ENCODE results near the gene FOXE1. TPM values are rescaled to one million over a fixed set of nuclear protein-coding genes. Genes with fewer than 3 reads are reported as not detected.
A peak's percentile ranks its signal among the peaks of the same experiment; 100 is the strongest.

FOXE1 gene
- total RNA-seq, 2 experiments from 2014 or later = not detected

- DNase-seq = no peak
- no peak for ATAC-seq (ENCODE audit: poor library complexity)
- ChIA-PET CTCF (interaction anchor here (1.2 kb wide), 1 partner anchor 10 kb away, joined by 4 read pairs; no protein-coding TSS in a partner anchor), POLR2A (interaction anchor here (0.8 to 0.9 kb wide), 3 partner anchors 10 to 29 kb away, joined by 3 to 4 read pairs (median 3); no protein-coding TSS in a partner anchor)
- no peaks in the 10 kb centered on the region for H3K4me1 Mint-ChIP-seq (ENCODE audit: low read depth)
- Histone ChIP-seq H3K27ac (ENCODE audit: low read depth in 1 of 2, low read length in 2 of 2) (no peak overlapping the region), H3K4me3 (ENCODE audit: low read length) (no peak overlapping the region), H3K4me1 (ENCODE audit: insufficient read depth, low read length) (no peaks in the 10 kb centered on the region), H3K27me3 (ENCODE audit: control insufficient read depth in 1 of 2, insufficient read depth in 2 of 2, low read length in 2 of 2) (no peaks in the 10 kb centered on the region), H3K36me3 (ENCODE audit: insufficient read depth, low read length) (no peaks in the 10 kb centered on the region), H3K9me3 (ENCODE audit: control insufficient read depth in 1 of 2, insufficient read depth in 1 of 2, low read length in 2 of 2) (no peaks in the 10 kb centered on the region)
- intact Hi-C loops (cut with DNase I, micrococcal nuclease) = no loop called here
- no peaks in the 10 kb centered on the region for H3K36me3 Mint-ChIP-seq (ENCODE audit: low read depth)
- no peaks in the 10 kb centered on the region for H3K27me3 Mint-ChIP-seq
- H3K27ac Mint-ChIP-seq = no peak overlapping the region
- H3K4me3 Mint-ChIP-seq = no peak overlapping the region
- no peak for TF ChIP-seq CTCF (IDR thresholded peaks at IDR 0.05)
- H3K9me3 Mint-ChIP-seq = no peaks in the 10 kb centered on the region
Observed at GRCh38 chr9:97880336-97880735, 27.3 kb downstream of the FOXE1 start.

GRCh38 chr9:97889941-97890887, 37.2 kb downstream of the FOXE1 start:
- H3K9me3 Mint-ChIP-seq = peaks cover 5% of the 10 kb centered on the region
- Histone ChIP-seq H3K4me1 (ENCODE audit: insufficient read depth, low read length) (peaks cover 10% of the 10 kb centered on the region), H3K27me3 (ENCODE audit: control insufficient read depth in 1 of 2, insufficient read depth in 2 of 2, low read length in 2 of 2) (no peaks in the 10 kb centered on the region), H3K9me3 (ENCODE audit: control insufficient read depth in 1 of 2, insufficient read depth in 1 of 2, low read length in 2 of 2) (no peaks in the 10 kb centered on the region), H3K27ac (ENCODE audit: low read depth in 1 of 2, low read length in 2 of 2) (no peak overlapping the region), H3K36me3 (ENCODE audit: insufficient read depth, low read length) (no peaks in the 10 kb centered on the region), H3K4me3 (ENCODE audit: low read length) (no peak overlapping the region)
- DNase-seq = peak; percentile 53 to 82 (median 64)
- intact Hi-C loops (cut with DNase I, micrococcal nuclease) = loop anchor here (1.0 to 5.0 kb wide), 4 partner anchors 15 to 65 kb away; no protein-coding TSS in a partner anchor
- peaks cover 8% of the 10 kb centered on the region for H3K36me3 Mint-ChIP-seq (ENCODE audit: low read depth)
- H3K4me3 Mint-ChIP-seq = no peak overlapping the region
- peak; percentile 86 for TF ChIP-seq CTCF (IDR thresholded peaks at IDR 0.05)
- peak overlapping the region; percentile 50 for H3K27ac Mint-ChIP-seq
- ChIA-PET CTCF (interaction anchor here (0.6 to 4.0 kb wide), 28 partner anchors 8 to 367 kb away, joined by 3 to 78 read pairs (median 4); partner anchors contain the start of genes ANP32B, TRMO and XPA), POLR2A (interaction anchor here (0.9 to 5.8 kb wide), 5 partner anchors 10 to 193 kb away, joined by 3 to 60 read pairs (median 4); partner anchors contain the start of genes TRMO and XPA)
- peaks cover 12% of the 10 kb centered on the region for H3K4me1 Mint-ChIP-seq (ENCODE audit: low read depth)
- ATAC-seq (ENCODE audit: poor library complexity) = peak; percentile 74
- H3K27me3 Mint-ChIP-seq = no peaks in the 10 kb centered on the region

GRCh38 chr9:97891736-97892135, 38.7 kb downstream of the FOXE1 start:
- Mint-ChIP-seq H3K27ac (no peak overlapping the region), H3K27me3 (no peaks in the 10 kb centered on the region), H3K36me3 (ENCODE audit: low read depth) (peaks cover 15% of the 10 kb centered on the region), H3K4me3 (no peak overlapping the region), H3K9me3 (peaks cover 5% of the 10 kb centered on the region), H3K4me1 (ENCODE audit: low read depth) (peaks cover 20% of the 10 kb centered on the region)
- intact Hi-C loops (cut with DNase I, micrococcal nuclease) = loop anchor here (2.0 to 5.0 kb wide), 3 partner anchors 13 to 63 kb away; no protein-coding TSS in a partner anchor
- Histone ChIP-seq H3K9me3 (ENCODE audit: control insufficient read depth in 1 of 2, insufficient read depth in 1 of 2, low read length in 2 of 2) (no peaks in the 10 kb centered on the region), H3K4me3 (ENCODE audit: low read length) (no peak overlapping the region), H3K36me3 (ENCODE audit: insufficient read depth, low read length) (no peaks in the 10 kb centered on the region), H3K27ac (ENCODE audit: low read depth in 1 of 2, low read length in 2 of 2) (no peak overlapping the region), H3K4me1 (ENCODE audit: insufficient read depth, low read length) (peaks cover 10% of the 10 kb centered on the region), H3K27me3 (ENCODE audit: control insufficient read depth in 1 of 2, insufficient read depth in 2 of 2, low read length in 2 of 2) (no peaks in the 10 kb centered on the region)
- no peak for DNase-seq
- TF ChIP-seq CTCF (IDR thresholded peaks at IDR 0.05) = no peak
- ChIA-PET POLR2A (interaction anchor here (1.1 to 5.8 kb wide), 2 partner anchors 10 to 29 kb away, joined by 7 to 60 read pairs; partner anchors contain the start of gene TRMO), CTCF (interaction anchor here (1.2 to 4.0 kb wide), 3 partner anchors 9 to 31 kb away, joined by 5 to 78 read pairs (median 60); partner anchors contain the start of gene TRMO)
- no peak for ATAC-seq (ENCODE audit: poor library complexity)

Measured in CD4-positive, alpha-beta T cell (primary cell).